DMS153 treated with DMSO at 0.1 percent for 48 hours (cell line): Measurements from ENCODE around the gene GCNT2.
A peak's percentile ranks its signal among the peaks of the same experiment; 100 is the strongest.
"Not testable (repeated sequence)": the region's sequence is repeated elsewhere in the genome, so short reads cannot be mapped to it uniquely, and the experiment has no call there.

Experiments used
- DNase-seq: peaks from one replicate; lab custom pipeline; 2025; ENCODE audit not compliant: unreplicated experiment; lab: John Stamatoyannopoulos, UW

GCNT2 gene

DNA sequence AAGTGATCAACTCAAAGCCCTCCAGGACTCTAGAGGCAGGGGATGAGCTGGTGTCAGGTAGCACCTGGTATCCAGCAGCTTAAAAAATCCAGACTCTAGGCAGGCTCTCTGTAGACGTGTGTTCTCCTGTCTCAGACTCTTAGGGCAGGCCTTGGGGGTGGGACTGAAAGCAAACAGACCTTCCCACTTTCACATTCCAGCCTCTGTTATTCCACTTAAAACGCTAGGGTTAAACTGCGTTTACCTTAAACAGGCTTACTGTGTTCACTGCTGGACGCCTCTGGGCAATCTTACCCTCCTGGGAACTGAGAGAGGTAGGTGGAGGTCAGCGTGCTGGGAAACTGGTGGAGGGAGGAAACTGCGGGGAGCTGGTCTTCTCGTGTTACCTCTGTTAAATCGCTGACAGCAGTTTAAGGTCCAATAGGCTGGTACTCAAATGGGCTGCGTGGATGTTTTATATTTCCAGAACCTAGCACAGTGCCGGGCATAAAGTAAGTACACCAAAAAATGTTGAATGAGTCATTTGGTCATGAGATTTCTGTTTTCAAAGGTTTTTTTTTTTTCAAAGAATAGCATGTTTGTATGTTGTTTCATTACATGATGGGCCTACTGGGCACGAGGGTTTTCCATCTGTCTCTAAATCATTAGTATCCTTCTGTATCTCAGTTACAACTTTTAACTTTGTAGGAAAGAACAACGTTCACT, at the start of gene GCNT2:
Gene GCNT2, plus strand, starts transcription at position 248 of the 705 bp plus-strand sequence. CDS start 7,561 bp downstream, outside the sequence.
- peak; percentile 3 for DNase-seq

DNA sequence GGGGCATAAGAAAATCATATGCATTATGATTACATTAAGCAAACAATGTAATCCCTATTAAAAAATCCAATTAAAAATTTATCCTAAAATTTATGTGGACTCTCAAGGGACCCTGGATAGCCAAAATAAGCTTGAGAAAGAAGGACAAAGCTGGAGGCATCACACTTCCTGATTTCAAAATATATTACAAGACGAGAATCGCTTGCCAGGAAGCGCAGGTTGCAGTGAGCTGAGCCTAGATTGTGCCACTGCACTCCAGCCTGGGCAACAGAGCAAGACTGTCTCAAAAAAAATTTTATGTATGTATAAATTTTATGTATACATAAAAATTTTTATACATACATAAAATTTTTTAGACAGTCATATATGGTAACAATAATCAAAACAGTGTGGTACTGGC, 48.5 kb upstream of the GCNT2 start:
- no peak for DNase-seq

DNA sequence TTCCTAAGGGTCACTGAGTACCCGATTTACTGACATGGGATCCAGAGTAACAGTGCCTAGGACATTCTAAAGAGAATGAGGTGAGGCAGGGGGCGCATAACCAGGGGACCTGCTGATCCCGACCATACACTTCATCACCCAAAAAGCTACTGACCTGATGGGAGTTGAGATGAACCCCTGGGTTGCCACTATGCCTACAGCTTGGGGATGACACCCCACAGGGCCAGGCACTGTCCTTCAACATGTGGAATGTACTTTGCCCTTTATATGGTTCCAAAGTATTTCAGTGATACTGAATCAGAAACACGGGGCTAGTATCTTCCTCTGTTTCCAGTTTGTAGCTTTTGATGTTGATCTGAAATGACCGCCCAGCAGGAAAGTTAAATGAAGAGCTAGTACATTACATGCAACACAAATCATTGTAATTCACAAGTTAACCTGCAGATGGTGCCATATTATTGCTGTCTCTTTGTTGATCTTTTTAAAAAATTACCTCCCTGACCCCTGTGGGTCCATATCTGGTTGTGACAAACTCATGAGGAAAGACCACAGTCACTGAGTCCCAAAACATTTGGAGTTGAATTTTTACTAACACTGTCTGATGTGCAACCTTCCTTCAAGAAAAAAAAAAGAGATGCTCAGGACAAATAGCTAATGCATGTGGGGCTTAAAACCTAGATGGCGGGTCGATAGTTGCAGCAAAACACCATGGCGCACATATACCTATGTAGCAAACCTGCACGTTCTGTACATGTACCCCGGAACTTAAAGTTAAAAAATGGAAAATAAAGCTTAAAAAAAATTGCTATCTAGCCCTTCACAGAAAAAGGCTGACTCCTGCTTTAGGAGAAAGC, 42.7 kb upstream of the GCNT2 start:
- DNase-seq, result peak; percentile 4

DNA sequence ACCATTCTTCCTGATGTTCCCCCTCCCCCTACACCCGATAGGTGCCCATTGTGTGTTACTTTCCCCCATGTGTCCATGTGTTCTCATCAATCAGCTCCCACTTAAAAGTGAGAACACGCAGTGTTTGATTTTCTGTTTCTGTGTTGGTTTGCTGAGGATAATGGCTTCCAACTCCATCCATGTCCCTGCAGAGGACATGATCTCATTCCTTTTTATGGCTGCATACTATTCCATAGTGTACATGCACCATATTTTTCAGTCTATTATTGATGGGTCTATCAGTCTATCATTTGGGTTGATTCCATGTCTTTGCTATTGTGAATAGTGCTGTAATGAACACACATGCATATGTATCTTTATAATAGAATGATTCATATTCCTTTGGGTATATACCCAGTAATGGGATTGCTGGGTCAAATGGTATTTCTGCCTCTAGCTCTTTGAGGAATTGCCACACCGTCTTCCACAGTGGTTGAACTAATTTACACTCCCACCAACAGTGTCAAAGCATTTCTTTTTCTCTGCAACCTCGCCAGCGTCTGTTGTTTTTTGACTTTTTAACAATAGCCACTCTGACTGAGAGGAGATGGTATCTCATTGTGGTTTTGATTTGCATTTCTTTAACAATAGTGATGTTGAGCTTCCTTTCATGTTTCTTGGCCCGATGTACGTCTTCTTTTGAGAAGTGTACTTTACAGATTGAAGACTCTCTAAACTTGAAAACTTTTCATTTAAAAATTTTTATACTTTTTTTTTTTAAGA, 41.0 kb upstream of the GCNT2 start:
- DNase-seq, result no peak

DNA sequence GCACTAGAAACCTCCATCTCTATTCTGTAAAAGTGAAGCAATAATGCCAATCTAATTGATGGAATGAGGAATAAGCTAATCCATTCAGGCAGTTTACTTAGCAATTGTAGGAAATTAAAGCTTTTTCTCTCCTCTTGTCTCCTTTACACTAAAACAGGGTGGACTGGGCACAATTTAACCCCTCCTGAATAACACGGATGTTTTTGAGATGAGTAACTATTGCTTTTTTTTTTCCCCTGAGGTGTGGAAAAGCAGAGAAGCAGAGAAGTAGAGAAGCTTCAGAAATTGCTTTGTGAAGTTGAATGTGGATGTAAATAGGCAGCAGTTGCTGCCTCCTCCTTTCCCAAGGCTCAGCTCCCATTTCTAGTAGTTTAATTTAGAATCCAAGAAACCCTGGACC, 40.0 kb upstream of the GCNT2 start:
- DNase-seq, result no peak

DNA sequence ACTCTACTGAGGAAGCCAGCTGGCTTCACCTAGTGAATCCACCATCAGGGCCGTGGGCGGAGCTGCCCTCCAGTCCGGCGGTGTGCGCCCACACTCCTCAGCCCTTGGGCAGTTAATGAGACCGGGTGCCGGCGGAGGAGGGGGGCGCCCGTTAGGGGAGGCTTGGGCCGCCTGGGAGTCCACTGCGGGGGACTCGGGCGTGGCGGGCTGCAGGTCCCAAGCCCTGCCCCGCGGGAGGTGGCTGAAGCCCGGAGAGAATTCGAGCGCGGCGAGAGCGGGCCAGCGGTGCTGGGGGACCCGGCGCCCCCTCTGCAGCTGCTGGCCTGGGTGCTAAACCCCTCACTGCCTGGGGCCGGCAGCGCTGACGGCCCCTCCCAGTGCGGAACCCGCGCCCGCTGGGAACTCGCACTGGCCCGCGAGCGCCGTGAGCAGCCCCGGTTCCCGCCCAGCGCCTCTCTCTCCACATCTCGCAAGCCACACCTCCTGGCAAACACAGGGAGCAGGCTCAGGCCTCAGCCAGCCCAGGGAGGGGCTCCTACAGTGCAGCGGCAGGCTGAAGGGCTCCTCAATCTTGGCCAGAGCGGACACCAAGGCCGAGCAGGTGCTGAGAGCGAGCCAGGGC, 38.4 kb upstream of the GCNT2 start:
- no peak for DNase-seq

DNA sequence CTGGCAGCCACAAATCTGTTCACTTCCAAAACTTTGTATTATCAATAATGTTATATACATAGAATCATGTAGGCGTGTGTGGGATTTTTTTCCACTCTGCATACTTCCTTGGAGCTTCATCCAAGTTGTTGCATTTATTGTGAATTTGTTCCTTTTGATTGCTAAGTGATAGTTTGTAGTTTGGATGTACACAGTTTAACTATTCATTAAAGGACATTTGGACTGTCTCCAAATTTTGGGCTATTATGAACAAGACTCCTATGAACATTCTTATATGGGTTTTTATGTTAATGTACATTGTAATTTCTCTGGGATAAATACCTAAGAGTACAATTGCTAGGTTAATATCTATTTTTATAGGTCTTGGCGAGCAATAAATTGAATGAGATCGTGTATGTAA, 36.2 kb upstream of the GCNT2 start:
- DNase-seq, result no peak

DNA sequence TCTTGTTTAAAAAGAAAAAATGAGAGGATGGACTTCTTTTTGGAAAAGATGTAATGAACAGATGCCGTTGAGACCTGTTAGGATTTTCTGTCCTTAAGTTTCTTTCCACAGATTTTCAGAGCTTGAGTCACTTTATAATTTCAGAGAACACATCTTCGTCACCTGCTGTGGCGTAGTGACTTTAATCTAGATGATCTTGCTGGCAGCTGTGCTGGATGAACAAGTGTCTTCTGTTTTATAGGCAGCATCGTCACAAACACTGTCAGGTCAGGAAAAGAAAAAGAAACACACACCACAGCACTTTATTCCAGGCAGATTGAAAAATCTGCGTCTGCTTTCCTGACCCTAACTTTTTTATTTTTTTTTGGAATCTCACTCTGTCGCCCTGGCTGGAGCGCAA, 35.7 kb upstream of the GCNT2 start:
- DNase-seq, result no peak

DNA sequence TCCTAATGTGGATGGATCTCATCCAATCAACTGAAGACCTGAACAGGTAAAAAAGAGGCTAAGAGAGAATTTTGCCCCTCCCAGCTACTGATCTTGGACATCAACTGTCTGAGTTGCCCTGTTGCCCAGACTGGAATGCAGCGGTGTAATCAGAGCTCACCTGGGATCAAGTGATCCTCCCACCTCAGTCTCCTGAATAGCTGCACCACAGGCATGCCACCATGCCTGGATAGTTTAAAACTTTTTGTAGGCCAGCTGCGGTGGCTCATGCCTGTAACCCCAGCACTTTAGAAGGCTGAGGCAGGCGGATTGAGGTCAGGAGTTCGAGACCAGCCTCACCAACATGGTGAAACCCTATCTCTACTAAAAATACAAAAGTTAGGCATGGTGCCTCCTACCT, 34.9 kb upstream of the GCNT2 start:
- no peak for DNase-seq

DNA sequence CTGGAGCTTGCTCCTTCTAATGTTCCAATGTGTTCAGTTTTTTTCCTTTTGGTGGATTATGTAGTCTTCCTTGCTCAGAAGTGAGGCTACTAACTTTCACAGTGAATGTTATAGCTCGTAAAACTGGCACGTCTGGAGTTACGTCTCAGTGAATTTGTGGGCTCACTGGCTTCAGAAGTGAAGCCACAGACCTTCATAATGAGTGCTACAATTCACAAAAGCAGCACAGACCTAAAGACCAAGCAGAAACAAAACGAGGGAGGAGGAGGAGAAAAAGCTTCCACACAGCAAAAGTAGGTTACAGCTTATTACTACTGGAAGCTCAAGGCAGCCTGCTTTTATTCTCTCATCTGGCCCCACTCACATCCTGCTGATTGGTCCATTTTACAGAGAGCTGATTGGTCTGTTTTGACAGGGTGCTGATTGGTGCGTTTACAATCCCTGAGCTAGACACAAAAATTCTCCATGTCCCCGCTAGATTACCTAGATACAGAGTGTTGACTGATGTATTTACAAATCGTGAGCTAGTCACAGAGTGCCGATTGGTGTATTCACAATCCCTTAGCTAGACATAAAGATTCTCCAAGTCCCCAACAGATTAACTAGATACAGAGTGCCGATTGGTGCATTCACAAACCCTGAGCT, 34.1 kb upstream of the GCNT2 start:
- not testable (repeated sequence) for DNase-seq

DNA sequence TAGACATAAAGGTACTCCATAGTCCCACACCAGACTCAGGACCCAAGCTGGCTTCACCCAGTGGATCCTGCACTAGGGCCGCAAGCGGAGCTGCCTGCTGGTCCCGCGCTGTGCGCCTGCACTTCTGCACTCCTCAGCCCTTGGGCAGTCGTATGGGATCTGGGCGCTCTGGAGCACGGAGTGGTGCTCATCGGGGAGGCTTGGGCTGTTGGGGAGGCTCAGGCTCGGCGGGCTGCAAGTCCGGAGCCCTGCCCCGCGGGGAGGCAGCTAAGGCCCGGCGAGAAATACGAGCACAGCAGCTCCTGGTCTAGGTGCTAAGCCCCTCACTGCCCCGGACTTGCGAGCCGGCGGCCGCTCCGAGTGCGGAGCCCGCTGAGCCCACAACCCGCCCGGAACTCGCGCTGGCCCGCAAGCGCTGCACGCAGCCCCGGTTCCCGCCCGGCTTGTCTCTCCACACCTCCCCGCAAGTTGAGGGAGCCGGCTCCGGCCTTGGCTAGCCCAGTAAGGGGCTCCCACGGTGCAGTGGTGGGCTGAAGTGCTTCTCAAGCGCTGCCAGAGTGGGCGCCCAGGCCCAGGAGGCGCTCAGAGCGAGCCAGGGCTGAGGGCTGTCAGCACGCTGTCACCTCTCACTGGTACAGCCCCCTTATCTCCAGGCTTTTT, 33.4 kb upstream of the GCNT2 start:
- DNase-seq, result no peak

DNA sequence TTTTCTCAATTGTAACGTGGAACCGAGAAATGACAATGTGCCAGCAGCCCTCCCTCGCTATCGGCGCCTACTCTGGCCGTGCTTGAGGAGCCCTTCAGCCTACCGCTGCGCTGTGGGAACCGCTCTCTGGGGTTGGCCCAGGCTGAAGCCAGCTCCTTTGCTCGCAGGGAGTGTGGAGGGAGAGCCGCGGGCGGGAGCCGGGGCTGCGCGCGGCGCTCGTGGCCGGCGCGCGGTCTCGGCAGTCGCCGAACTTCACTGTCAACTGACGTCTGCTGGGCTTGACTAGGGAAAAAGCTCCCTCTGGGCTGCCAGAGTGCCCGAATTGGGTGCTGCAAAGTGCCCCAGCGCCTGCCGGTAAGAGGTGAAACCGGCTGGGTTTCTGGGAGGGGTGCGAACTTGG, 29.7 kb upstream of the GCNT2 start:
- DNase-seq, result no peak

DNA sequence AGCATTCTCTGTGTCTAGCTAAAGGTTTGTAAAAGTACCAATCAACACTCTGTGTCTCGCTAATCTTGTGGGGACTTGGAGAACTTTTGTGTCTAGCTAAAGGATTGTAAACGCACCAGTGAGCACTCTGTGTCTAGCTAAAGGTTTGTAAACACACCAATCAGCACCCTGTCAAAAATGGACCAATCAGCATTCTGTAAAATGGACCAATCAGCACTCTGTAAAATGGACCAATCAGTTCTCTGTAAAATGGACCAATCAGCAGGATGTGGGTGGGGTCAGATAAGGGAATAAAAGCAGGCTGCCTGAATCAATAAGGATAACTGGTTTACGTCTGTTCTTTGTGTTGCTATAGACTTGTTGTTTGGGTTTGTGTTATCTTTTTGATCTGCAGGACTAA, 29.2 kb upstream of the GCNT2 start:
- DNase-seq, result not testable (repeated sequence)

DNA sequence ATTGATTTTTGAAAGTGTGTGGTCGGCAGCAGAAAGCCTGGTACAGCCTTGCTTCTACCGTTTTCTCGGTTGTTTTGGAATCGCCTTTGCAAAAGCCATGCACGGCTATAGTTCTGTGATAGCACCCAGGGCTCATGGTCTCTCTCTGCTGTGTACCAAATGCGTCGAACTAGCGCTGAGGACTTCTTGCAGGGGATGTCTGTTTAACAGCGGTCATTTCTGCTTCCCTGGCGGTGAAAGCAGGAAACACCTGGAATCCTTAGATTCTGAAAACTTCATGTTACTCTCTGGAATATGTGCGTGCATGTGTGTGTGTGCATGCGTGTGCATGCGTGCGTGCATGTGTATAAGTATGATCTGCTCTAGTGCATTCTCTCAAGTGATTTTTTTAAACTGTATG, 26.1 kb upstream of the GCNT2 start:
- DNase-seq, result no peak

DNA sequence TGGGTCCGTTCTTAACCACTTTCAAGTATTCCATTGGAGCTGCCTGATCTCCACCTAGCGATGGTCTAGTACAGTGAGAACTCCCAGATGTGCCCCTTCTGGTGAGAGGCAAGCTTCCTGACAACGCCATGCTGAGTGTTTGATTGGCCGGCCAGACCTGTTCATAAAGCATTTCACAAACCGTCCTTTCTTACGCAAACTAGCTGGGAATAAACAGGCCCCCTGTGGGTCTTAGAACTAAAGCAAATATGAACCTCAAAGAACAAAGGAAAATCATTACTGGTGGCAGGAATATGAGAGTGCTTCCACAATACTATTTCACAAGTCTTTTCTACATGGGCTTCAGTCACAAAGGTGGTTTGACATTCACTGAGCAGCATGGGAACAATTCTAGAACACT, 15.6 kb upstream of the GCNT2 start:
- DNase-seq, result peak; percentile 2

DNA sequence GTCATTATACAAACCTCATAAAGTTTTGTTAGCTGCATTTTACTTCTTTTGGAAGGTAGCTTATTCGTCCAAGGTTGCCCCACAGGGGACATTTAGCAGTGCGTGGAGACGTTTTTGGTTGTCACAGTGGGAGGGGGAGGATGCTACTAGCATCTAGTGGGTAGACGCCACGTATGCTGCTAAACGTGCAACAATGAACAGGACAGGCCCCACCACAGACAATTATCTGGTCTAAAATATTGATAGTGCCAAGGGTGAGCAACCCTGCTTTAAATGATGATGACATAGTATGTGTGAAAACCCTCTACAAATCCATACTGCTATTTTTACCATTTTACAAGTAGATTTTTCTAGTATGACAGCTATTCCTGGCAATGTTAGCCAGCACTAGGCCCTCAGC, 13.9 kb upstream of the GCNT2 start:
- no peak for DNase-seq

DNA sequence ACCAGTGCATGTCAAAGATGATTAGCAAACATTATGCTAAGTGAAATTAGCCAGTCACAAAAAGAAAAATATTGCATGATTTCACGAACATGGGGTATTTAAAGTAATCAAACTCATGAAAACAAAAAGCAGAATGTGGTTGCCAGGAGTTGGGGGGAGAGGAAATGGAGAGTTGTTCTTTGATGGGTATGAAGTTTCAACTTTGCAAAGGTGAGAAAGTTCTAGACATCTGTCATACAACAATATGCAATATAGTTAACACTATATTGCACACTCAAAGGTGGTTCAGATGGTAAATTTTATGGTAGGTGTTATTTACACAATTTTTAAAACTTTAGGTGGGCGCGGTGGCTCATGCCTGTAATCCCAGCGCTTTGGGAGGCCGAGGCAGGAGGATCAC, 13.4 kb upstream of the GCNT2 start:
- DNase-seq, result no peak

DNA sequence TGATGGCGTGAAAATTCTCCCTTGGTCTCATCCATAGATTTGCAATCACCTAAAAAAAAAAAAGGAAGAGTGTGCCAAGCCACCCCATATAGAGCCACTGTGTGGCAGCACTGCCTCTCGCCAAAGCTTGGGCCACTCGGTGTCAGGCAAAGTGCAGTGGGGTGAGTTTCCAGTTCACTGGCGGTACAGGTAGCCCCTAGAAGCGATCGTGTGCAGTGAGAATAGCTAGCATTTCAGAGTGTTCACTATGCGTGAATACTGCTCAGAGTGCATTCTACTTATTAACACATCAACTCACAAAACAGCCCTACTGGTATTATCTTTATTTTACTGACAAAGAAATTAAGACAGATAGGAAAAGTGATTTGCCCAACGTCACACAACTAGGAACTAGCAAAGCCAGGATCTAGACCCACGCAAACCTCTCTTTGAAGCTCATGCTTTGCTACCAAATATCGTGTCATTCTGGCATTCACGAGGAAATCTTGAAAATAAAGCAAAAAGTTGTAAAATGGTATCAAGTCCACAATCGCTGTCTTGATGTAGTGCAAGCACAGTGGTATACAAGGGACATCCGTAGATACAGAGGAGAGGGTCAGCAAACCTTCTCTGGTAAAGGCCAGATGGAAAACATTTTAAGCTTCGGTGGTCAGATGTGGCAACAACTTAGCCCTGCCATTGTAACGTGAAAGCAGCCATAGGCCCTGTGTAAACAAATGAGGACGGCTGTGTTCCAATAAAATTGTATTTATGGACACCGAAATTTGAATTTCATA, 10.4 kb upstream of the GCNT2 start:
- DNase-seq, result peak; percentile 15

DNA sequence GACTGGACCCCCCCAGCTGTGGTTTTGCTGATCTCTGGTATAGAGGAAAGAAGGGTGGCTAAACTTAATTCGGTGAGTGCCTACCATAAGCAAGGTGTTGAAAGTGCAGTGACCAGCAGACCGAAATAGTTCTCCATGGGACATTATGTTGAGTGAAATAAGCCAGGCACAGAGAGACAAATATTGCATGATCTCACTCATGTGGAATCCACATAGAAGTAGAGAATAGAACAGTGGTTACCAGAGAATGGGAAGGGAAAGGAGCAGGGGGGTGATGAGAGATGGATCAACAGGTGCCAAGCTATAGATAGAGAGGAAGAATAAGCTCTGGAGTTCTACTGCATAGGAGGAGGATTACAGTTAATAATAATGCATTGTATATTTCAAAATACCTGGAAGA, 9.7 kb upstream of the GCNT2 start:
- no peak for DNase-seq

DNA sequence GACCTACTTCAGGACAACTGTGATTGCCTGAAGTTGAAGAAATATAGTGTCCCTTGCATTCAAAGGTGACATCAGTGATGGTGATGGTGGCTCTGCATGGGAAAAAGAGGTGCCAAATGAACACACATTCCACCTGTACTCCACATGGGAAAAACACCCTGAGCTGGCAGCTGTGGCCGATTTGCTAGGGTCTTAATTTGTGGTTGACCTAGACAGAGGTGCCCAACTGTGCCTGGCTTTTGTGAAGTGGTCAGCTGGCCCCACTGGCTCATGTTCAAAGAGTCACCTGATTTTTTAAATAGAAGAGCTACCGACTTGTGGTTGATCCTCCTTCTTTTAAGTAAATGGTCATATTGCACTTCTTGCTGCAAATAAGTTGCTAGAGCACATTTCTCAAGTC, 7.6 kb upstream of the GCNT2 start:
- DNase-seq, result no peak
